ENCODE results near the gene FAM81B.
"Not testable (repeated sequence)": the region's sequence is repeated elsewhere in the genome, so short reads cannot be mapped to it uniquely, and the experiment has no call there.

The FAM81B gene

DNA sequence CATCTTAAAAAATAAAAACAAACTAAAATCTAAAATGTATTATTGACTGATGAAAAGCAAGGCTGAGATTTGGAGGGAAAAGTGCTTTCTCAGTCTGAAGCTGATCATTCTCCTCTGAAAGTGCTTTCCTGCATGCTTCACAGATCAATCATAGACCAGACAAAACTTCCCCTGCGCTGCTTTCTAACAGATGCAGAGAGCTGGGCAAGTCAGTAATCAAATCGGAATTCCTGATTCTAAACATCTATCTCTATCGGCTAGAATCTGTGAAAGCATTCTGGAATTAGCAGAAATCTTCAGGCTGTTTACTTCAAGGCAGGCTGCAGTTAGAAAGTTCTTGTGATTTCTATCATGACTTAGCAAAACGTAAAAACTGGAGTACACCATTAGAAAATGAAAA, 15.6 kb upstream of the FAM81B start:
- H3K4me1 ChIP-seq (ENCODE audit: insufficient read depth, low read length) = no peaks in the 10 kb centered on the region
- H3K27ac ChIP-seq (ENCODE audit: low read depth, low read length) = no peak overlapping the region
- no peak overlapping the region for H3K9ac ChIP-seq (ENCODE audit: low read length)
- H3K36me3 ChIP-seq (ENCODE audit: insufficient read depth, low read length) = no peaks in the 10 kb centered on the region
- H3K9me3 ChIP-seq (ENCODE audit: low read length) = no peaks in the 10 kb centered on the region
- no peaks in the 10 kb centered on the region for H3K27me3 ChIP-seq (ENCODE audit: control insufficient read depth in 1 of 2, insufficient read depth in 2 of 2, low read length in 2 of 2)
- no peak overlapping the region for H3K4me3 ChIP-seq (ENCODE audit: low read depth in 1 of 2, low read length in 2 of 2)

DNA sequence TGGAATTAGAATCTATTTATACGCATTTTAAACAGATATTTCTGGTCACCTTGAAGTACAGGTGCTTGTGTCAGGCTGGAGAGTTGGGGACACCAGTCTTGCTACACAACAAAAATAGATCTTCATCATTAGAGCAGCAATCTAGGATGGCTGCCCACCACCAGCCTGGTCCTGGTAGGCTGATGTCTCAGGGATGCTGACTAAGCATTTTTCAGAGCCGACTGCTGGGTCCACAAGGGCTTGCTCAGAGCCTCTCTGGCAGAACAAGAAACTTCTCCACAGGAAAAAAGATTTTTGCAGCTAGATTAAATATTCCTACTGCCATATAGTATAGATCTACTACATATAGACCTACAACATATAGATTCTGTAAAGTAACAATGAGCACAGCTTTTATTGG, 12.0 kb upstream of the FAM81B start:
- no peaks in the 10 kb centered on the region for H3K4me1 ChIP-seq (ENCODE audit: insufficient read depth, low read length)
- no peaks in the 10 kb centered on the region for H3K9me3 ChIP-seq (ENCODE audit: low read length)
- H3K27me3 ChIP-seq (ENCODE audit: control insufficient read depth in 1 of 2, insufficient read depth in 2 of 2, low read length in 2 of 2) = no peaks in the 10 kb centered on the region
- no peak overlapping the region for H3K9ac ChIP-seq (ENCODE audit: low read length)
- H3K27ac ChIP-seq (ENCODE audit: low read depth, low read length) = no peak overlapping the region
- H3K36me3 ChIP-seq (ENCODE audit: insufficient read depth, low read length) = no peaks in the 10 kb centered on the region
- no peak overlapping the region for H3K4me3 ChIP-seq (ENCODE audit: low read depth in 1 of 2, low read length in 2 of 2)

DNA sequence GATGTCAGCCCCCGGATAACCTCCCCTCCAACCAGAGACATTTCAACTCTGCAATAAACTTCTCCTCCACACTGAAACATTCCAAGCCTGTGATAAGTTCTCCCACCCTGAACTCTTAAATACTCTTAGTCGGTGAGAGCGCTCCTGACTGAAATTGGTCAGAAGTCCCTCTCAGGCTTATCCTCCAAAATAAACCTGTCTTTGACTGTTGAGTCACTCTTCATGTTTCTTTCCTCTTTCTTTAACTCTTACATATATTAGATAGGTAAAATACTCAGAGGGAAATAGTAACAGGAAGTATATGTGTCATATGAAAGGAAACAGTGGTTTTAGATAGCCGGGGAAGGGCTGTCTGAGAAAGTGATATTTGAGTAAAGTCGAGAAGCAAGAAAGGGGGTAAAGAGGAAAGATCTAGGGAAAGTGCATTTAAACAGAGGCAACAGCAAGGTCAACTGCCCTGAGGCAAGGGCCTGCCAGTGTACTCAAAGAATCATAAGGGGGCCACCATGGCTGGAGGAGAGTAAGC, 11.0 kb upstream of the FAM81B start:
- no peaks in the 10 kb centered on the region for H3K27me3 ChIP-seq (ENCODE audit: control insufficient read depth in 1 of 2, insufficient read depth in 2 of 2, low read length in 2 of 2)
- no peaks in the 10 kb centered on the region for H3K36me3 ChIP-seq (ENCODE audit: insufficient read depth, low read length)
- no peaks in the 10 kb centered on the region for H3K9me3 ChIP-seq (ENCODE audit: low read length)

DNA sequence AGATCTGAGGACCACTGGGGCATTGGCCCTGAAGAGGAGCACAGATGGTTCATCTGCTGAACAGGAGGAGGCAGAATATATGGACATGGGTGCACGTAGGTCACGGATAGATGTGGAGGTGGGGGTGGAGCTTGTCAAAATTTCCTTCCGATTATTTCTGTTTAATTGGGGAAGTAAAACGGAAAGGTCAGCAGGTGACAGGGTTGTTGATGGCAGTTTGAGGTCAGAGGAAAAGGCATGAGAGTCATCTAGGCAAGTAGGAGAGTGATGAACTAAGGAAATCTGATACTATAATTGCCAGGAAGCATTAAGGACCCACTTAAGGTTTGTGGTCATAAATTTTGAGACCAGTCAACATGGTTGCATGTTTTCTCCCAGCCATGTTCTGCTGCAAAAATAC, 8.4 kb upstream of the FAM81B start:
- Histone ChIP-seq H3K9ac (ENCODE audit: low read length) (no peak overlapping the region), H3K9me3 (ENCODE audit: low read length) (no peaks in the 10 kb centered on the region), H3K36me3 (ENCODE audit: insufficient read depth, low read length) (no peaks in the 10 kb centered on the region), H3K27ac (ENCODE audit: low read depth, low read length) (no peak overlapping the region), H3K4me1 (ENCODE audit: insufficient read depth, low read length) (no peaks in the 10 kb centered on the region), H3K4me3 (ENCODE audit: low read depth in 1 of 2, low read length in 2 of 2) (no peak overlapping the region), H3K27me3 (ENCODE audit: control insufficient read depth in 1 of 2, insufficient read depth in 2 of 2, low read length in 2 of 2) (no peaks in the 10 kb centered on the region)

More for the DNA sequence above, 11.0 kb upstream of the FAM81B start:
- Histone ChIP-seq H3K4me3 (ENCODE audit: low read depth in 1 of 2, low read length in 2 of 2) (no peak overlapping the region), H3K27ac (ENCODE audit: low read depth, low read length) (no peak overlapping the region), H3K9ac (ENCODE audit: low read length) (no peak overlapping the region), H3K4me1 (ENCODE audit: insufficient read depth, low read length) (no peaks in the 10 kb centered on the region)

DNA sequence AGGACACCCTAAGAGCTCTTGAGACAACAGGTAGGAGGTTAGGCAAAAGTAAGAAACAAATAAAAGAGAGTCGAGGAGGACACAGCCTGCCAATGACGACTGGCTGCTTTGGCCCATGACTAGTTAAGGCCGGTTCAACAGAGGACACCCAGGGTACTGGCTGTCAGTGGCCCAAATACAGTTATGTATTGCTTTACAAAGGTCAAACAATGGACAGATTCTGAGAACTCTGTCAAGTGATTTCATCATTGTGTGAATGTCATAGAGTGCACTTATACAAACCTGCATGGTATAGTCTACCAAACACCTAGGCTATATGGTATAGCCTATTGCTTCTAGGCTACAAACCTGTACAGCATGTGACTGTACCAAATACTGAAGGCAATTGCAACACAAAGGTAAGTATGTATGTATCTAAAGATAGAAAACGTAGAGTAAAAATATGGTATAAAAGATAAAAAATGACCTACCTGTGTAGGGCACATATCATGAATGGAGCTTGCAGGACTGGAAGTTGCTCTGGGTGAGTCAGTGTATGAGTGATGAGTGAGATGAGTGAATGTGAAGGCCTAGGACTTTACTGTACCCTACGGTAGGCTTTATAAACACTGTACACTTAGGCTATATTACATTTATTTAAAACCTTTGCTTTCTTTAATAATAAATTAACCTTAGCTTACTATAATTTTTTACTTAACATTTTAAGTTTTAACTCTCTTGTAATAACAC, 6.5 kb upstream of the FAM81B start:
- Histone ChIP-seq H3K9me3 (ENCODE audit: low read length) (no peaks in the 10 kb centered on the region), H3K27ac (ENCODE audit: low read depth, low read length) (no peak overlapping the region), H3K4me1 (ENCODE audit: insufficient read depth, low read length) (no peaks in the 10 kb centered on the region), H3K27me3 (ENCODE audit: control insufficient read depth in 1 of 2, insufficient read depth in 2 of 2, low read length in 2 of 2) (no peaks in the 10 kb centered on the region), H3K4me3 (ENCODE audit: low read depth in 1 of 2, low read length in 2 of 2) (no peak overlapping the region), H3K9ac (ENCODE audit: low read length) (no peak overlapping the region), H3K36me3 (ENCODE audit: insufficient read depth, low read length) (no peaks in the 10 kb centered on the region)

DNA sequence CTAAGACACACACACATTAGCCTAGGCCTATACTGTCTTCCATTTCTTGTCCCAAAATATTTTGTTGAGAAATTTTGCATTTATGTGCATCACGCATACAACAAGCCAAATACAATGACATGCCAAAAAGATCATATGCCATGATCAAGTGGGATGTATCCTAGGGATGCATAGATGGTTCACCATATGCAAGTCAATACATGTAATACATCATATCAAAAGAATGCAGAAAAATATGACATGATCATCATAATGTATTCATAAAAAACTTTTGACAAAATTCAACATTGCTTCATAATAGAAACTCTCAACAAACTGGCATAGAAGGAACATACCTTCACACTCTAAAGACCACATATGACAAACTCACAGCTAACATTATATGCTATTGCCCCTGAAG, 5.8 kb upstream of the FAM81B start:
- no peaks in the 10 kb centered on the region for H3K4me1 ChIP-seq (ENCODE audit: insufficient read depth, low read length)
- H3K27ac ChIP-seq (ENCODE audit: low read depth, low read length) = no peak overlapping the region
- H3K27me3 ChIP-seq (ENCODE audit: control insufficient read depth in 1 of 2, insufficient read depth in 2 of 2, low read length in 2 of 2) = no peaks in the 10 kb centered on the region
- no peaks in the 10 kb centered on the region for H3K36me3 ChIP-seq (ENCODE audit: insufficient read depth, low read length)
- H3K9me3 ChIP-seq (ENCODE audit: low read length) = no peaks in the 10 kb centered on the region
- no peak overlapping the region for H3K4me3 ChIP-seq (ENCODE audit: low read depth in 1 of 2, low read length in 2 of 2)
- H3K9ac ChIP-seq (ENCODE audit: low read length) = no peak overlapping the region

DNA sequence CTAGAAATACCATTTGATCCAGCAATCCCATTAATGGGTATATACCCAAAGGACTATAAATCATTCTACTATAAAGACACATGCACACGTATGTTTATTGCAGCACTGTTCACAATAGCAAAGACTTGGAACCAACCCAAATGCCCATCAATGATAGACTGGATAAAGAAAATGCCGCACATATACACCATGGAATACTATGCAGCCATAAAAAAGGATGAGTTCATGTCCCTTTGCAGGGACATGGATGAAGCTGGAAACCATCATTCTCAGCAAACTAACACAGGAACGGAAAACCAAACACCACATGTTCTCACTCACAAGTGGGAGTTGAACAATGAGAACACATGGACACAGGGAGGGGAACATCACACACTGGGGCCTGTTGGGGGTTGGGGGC, 799 bp downstream of the FAM81B start:
- not testable (repeated sequence) for H3K9ac ChIP-seq (ENCODE audit: low read length); H3K4me1 ChIP-seq (ENCODE audit: insufficient read depth, low read length); H3K36me3 ChIP-seq (ENCODE audit: insufficient read depth, low read length); H3K27ac ChIP-seq (ENCODE audit: low read depth, low read length); H3K9me3 ChIP-seq (ENCODE audit: low read length); H3K4me3 ChIP-seq (ENCODE audit: low read depth in 1 of 2, low read length in 2 of 2); H3K27me3 ChIP-seq (ENCODE audit: control insufficient read depth in 1 of 2, insufficient read depth in 2 of 2, low read length in 2 of 2)

DNA sequence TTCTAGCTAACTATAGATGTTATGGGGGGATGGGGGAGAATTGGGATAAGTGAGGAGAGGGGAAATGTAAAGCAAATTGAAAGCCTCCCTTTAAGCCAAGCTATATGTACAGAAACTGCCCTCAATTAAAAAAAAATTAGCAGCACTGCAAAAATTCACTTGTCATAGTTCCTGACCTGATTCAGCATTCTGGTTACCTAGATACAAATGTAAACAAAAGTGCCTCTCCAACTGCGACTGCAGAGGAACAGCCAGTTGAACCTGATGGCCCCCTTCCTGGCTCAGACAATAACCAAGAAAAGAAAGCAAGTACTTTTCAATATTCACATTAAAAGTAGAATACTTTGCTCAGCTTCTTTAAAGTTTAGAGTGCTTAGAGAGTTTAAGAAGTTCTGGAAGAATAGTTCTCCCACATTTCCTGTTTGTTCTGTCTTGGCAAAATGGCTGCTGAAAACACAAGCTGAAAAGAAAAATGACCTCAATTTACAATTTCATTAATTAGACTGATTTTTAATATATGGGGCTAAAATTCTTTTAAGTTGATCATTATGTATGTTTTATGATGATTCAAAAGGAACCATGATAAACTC, 1.5 kb downstream of the FAM81B start:
- H3K4me3 ChIP-seq (ENCODE audit: low read depth in 1 of 2, low read length in 2 of 2) = no peak overlapping the region
- H3K27ac ChIP-seq (ENCODE audit: low read depth, low read length) = no peak overlapping the region

DNA sequence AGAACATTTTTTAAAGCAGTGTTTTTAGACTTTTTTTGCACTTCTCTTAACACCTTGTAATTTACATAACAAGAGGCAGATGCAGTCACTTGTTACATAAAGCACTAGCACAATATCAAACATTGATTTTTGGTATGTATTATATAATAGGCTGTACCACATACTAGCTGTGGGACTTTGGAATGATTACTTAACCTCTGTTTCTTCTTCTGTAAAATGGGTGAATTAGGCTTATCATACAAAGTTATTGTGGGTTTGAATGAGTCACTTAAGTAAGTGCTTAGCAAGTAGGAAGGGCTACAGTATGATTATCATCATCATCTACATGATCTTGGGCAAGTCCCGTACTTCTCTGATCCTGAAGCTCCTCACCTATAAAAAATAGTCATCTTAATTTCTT, 2.1 kb downstream of the FAM81B start:
- H3K4me1 ChIP-seq (ENCODE audit: insufficient read depth, low read length) = no peaks in the 10 kb centered on the region
- H3K9ac ChIP-seq (ENCODE audit: low read length) = no peak overlapping the region
- no peaks in the 10 kb centered on the region for H3K9me3 ChIP-seq (ENCODE audit: low read length)
- H3K4me3 ChIP-seq (ENCODE audit: low read depth in 1 of 2, low read length in 2 of 2) = no peak overlapping the region
- no peak overlapping the region for H3K27ac ChIP-seq (ENCODE audit: low read depth, low read length)
- no peaks in the 10 kb centered on the region for H3K27me3 ChIP-seq (ENCODE audit: control insufficient read depth in 1 of 2, insufficient read depth in 2 of 2, low read length in 2 of 2)
- no peaks in the 10 kb centered on the region for H3K36me3 ChIP-seq (ENCODE audit: insufficient read depth, low read length)

More for the DNA sequence above, 1.5 kb downstream of the FAM81B start:
- Histone ChIP-seq H3K36me3 (ENCODE audit: insufficient read depth, low read length) (no peaks in the 10 kb centered on the region), H3K4me1 (ENCODE audit: insufficient read depth, low read length) (no peaks in the 10 kb centered on the region), H3K27me3 (ENCODE audit: control insufficient read depth in 1 of 2, insufficient read depth in 2 of 2, low read length in 2 of 2) (no peaks in the 10 kb centered on the region), H3K9ac (ENCODE audit: low read length) (no peak overlapping the region), H3K9me3 (ENCODE audit: low read length) (no peaks in the 10 kb centered on the region)

DNA sequence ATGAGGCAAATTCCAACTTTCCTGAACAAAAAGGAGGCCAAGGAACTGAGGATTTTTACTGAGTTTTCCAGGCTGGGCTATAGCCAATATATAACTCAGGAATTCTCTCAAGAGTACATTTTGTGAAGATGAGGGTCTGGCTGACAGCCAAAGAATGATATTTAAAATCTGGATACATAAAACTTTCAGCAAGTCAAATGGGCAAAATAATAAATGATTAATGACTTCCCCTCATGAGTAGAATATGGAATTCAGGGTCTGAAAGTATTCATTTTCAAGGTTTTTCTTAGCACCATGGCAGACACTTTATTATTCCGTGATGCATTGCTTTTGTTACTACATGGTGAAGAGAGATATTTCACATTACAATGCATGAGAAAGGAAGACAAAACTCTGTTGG, 7.8 kb downstream of the FAM81B start:
- Histone ChIP-seq H3K9me3 (ENCODE audit: low read length) (no peaks in the 10 kb centered on the region), H3K4me1 (ENCODE audit: insufficient read depth, low read length) (no peaks in the 10 kb centered on the region), H3K4me3 (ENCODE audit: low read depth in 1 of 2, low read length in 2 of 2) (no peak overlapping the region), H3K27me3 (ENCODE audit: control insufficient read depth in 1 of 2, insufficient read depth in 2 of 2, low read length in 2 of 2) (no peaks in the 10 kb centered on the region), H3K27ac (ENCODE audit: low read depth, low read length) (no peak overlapping the region), H3K9ac (ENCODE audit: low read length) (no peak overlapping the region), H3K36me3 (ENCODE audit: insufficient read depth, low read length) (no peaks in the 10 kb centered on the region)

DNA sequence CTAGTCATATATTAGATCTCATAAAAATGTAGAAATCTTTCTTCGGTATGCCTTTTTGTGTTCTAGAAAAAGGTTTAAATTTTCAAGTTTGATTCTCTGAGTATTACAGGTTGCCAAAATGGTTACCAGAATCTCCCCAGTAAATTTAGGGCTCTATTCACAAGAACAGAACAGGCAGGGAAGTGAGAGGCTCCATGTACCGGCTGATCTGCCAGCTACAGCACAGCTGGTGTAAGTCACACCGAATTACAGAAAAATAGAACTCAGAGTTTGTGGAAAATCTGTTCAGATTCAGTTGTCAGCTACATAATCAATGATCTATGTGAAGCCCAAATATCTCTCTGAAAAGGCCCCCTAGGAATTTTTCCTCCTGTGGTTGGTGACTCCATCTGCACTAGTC, 10.5 kb downstream of the FAM81B start:
- no peak overlapping the region for H3K4me3 ChIP-seq (ENCODE audit: low read depth in 1 of 2, low read length in 2 of 2)
- no peaks in the 10 kb centered on the region for H3K4me1 ChIP-seq (ENCODE audit: insufficient read depth, low read length)

DNA sequence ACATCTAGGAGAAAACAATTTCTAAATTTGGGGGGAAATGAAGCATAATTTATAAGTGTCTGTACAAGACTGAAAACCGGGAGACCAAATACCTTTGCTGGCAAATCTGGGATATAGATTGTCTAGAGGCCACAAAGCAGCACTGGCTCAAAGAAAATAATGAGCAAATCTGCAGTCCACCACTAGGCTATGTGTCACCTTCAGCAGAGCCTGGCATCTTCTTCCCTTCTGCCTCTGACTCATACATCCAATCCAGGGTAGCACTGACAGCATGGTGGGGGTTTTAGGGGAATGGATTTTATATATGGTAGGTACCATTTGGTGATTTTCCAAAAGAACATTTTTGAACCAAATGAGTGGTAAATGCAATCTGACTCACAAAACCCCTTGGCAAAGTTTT, 12.8 kb downstream of the FAM81B start:
- Histone ChIP-seq H3K9ac (ENCODE audit: low read length) (no peak overlapping the region), H3K27me3 (ENCODE audit: control insufficient read depth in 1 of 2, insufficient read depth in 2 of 2, low read length in 2 of 2) (no peaks in the 10 kb centered on the region), H3K9me3 (ENCODE audit: low read length) (no peaks in the 10 kb centered on the region), H3K4me1 (ENCODE audit: insufficient read depth, low read length) (no peaks in the 10 kb centered on the region), H3K4me3 (ENCODE audit: low read depth in 1 of 2, low read length in 2 of 2) (no peak overlapping the region), H3K36me3 (ENCODE audit: insufficient read depth, low read length) (no peaks in the 10 kb centered on the region), H3K27ac (ENCODE audit: low read depth, low read length) (no peak overlapping the region)

More for the DNA sequence above, 10.5 kb downstream of the FAM81B start:
- Histone ChIP-seq H3K9ac (ENCODE audit: low read length) (no peak overlapping the region), H3K27ac (ENCODE audit: low read depth, low read length) (no peak overlapping the region), H3K9me3 (ENCODE audit: low read length) (no peaks in the 10 kb centered on the region), H3K36me3 (ENCODE audit: insufficient read depth, low read length) (no peaks in the 10 kb centered on the region), H3K27me3 (ENCODE audit: control insufficient read depth in 1 of 2, insufficient read depth in 2 of 2, low read length in 2 of 2) (no peaks in the 10 kb centered on the region)
